HG02852 (cell line): ENCODE results near the gene EIF5A.

Experiments
- ATAC-seq: cut with Tn5 transposase; IDR thresholded peaks from one replicate; pipeline ENCODE4 v1.9.1; 2021; ENCODE audit warnings: mild to moderate bottlenecking, moderate library complexity; ENCODE audit not compliant: unreplicated experiment

Gene EIF5A

DNA sequence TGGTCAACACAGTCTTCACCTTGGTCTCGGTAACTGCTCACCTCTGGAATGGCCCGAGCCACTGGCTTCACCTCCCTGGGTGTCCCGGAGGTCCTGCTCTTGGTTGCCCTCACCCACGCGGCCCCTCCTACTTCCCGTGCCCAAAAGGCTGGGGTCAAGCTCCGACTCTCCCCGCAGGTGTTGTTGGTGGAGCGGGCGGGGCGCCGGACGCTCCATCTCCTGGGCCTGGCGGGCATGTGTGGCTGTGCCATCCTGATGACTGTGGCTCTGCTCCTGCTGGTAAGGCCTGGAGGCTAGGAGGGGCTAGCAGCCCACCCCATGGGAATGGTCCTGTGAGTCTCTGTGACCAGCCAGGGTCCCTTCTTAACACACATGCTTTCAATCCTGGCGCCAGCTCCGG lies 22.5 kb upstream of the EIF5A start:
- ATAC-seq = no peak

DNA sequence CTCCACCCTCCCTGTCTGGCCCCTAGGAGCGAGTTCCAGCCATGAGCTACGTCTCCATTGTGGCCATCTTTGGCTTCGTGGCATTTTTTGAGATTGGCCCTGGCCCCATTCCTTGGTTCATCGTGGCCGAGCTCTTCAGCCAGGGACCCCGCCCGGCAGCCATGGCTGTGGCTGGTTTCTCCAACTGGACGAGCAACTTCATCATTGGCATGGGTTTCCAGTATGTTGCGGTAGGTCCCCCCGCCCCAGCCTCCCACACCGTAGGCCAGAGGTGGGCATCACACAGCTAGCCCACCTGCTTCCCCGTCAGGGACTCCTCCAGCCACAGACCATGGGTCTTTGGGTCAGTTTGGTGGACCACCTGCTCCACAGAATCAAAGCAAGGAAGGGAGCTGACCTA lies 21.7 kb upstream of the EIF5A start:
- ATAC-seq = no peak

DNA sequence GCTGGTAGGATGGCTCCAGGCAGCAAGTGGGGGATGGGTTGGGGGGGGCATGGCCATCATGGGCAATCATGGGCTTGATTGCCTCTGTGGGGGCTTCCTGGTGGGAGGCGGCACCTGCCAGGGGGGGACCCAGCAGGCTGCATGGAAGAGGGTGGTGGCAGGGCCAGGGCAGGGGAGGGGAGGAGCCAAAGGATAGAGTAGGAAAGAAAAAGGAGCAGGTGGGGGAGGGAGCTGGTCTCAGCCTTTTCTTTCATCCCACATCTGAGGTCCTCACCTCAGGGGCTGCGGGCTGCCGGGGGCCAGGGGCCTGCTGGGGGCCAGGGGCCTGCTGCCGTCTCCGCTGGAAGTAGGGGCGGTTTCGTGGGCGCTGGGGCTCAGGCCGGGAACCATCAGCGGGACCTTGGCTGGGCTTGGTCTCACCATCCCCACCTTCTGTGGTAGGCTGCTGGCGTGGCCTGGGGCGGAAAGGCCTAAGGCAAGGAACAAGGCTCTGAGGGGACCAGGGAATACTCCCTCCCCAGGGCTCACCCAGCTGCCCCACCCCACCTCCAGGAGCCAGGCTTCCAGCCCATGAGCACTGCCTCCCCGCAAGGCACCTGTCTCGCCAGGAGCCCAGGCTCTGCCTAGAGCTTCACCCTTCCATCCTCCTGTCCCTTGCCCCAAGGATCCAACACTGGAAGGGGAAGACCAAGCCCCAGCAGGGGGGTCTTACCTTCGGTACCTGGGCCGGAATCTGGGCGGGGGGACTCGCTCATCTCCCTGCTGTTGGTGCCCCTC lies 18.0 kb upstream of the EIF5A start:
- no peak for ATAC-seq

DNA sequence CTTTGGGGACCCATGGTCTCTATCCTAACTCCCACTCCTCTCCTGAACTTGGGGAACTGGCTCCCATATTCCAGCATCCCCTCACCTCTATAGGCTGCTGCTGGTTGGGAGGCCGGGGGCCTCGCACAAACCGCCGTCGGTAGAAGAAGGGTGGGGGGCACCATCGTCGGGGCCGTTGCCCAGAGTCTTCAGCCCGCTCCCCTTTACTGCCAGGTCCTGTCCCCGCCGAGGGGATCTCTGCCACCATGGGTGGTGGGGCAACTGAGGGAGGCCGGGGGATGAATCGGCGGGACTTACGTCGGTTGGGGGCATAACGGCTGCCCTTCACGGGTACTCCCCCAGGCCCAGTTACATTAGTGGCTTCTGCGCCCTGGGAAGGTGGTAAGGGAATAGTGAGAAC lies 17.3 kb upstream of the EIF5A start:
- ATAC-seq = no peak

GRCh38 chr17:7290685-7291084 lies 16.7 kb upstream of the EIF5A start:
- no peak for ATAC-seq

GRCh38 chr17:7292194-7292593 lies 15.2 kb upstream of the EIF5A start:
- ATAC-seq = no peak

DNA sequence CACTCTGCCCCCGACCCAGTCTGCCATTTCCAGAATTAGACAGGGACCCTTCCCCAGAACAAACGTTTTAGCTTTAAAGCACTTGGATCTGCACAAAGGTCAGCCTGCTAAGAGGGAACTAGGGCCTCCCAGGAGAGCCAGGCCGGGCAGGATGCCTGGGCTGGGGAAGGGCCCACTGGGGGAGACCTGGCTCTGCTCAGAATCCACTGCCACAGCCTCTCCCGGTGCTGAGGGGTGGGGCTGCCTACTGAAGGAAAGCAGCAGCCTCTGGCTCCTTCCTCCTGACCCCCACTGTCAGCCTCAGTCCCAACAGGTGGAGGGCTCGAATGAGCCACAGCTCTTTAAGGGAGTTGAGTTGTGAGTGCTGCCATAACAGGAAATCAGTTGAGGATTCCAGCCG lies 14.7 kb upstream of the EIF5A start:
- ATAC-seq = no peak

DNA sequence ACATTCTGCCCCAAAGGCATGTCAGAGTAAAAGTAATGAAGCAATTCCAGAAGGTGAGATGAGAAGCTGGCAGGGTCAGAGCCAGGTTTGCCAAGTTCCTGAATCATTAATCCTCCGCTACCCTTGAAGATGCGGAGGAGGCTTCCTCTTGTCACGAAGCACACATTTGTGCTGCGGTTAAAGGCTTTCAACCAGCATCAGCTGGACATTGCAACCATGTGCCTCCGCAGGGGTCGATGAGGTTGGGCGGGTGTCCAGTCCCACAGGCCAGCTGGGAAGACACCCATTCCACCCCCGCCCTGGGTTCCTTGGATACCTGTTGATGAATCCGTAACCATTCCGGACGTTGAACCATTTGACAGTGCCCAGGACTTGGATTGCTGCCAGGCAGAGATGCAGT lies 14.3 kb upstream of the EIF5A start:
- no peak for ATAC-seq

DNA sequence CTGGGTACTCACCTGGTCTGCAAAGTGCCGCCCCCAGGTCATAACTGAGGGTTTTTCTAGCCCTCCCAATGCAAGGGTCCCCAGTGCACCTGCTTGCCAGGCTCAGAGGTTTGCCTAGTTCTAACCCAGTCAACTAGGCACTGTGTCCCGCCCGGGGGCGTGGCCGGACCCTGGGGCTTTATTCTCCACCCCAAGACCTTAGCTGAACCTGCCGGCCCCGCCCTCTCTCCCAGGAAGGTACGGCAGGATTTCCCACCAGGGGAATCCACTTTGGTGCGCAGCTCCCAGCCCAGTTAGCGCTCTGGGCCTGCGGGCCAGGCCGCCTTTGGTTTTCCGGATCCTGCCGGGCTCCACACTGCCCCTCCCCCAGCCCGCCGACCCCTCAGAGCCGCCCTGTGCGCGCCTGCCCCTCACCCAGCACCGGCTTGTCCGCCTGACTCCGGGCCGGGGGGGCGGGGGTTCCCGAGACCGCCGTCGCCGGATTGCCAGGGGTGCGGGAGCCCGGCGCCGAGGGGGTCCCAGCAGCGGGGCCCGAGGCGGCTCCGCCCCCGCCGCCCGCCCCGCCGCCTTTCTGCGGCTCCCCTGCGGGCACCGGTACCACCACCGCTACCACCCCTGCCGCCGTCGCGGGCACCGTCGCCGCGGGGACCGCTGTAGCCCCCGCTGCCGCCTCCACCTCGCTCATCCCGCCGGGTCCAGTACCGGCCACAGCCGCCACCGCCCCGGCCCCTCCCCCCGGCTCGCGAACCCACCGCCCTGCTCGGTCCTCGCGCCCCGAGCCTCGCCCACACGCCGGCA lies 13.4 kb upstream of the EIF5A start:
- ATAC-seq = no peak

DNA sequence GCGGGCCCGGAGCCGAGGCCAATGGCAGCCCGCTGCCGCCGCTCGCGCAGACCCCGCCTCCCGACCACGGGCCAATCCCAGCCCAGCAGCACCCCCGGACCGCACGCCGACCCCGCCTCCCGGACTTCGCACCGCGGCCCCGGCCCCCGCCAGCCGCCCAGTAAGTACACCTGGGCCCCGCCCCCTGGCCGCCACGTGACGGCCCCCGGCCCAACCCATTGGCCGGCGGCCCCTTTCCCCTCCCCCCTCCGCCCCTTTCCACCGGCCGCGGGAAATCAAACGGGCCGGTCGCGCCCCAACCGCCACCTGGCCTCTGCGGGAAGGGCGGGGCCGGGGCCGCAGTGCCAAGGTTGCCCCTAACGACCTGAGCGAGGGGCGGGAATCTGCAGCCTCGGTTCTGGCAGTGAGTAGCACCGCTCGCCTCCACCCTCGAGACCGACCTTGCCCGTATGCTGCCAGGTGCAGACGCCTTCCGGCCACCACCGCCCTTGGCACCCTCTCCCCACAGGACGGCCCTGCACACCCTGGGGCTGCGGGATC lies 12.7 kb upstream of the EIF5A start, which contains the start of gene YBX2:
Gene YBX2 (minus strand): TSS at position 26 of the 540 bp plus-strand sequence. CDS start 139 bp downstream, outside the sequence.
- ATAC-seq = no peak

GRCh38 chr17:7295230-7296180 lies 11.9 kb upstream of the EIF5A start:
- ATAC-seq = no peak

DNA sequence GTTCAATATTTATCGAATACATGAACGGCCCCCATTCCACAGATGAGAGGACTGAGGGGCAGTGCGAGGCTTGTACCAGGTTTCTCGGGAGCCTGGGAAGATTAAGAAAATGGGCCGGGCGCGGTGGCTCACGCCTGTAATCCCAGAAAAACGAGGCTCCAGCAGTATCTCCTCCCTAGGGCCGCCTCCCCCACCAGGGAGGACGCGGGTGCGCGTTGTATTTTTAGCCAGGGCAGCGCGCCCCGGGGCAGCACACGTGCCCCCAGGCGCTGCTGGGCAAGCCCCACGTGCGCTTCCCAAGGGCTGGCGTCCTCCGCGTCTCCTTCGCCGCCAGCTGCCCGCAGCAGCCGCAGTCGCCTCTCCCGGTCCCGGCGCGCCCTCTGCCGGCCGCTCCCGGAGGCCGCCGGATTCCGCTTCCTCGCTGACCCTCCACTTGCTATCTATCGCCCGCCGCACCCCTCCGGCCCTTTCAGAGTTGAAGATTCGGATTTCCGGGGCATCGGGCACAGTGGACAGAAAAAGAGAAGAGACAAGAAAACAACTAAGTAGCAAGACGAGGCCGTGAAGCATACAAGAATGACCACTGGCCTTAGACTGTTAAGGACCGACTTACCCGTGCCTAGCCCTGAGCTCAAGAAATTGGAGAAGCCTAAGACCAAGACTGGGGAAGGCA lies 11.1 kb upstream of the EIF5A start:
- ATAC-seq = no peak

- ATAC-seq = no peak
These were observed 3.2 kb upstream of the EIF5A start for GRCh38 chr17:7304179-7304578.

- ATAC-seq = no peak
These were observed 527 bp downstream of the EIF5A start for GRCh38 chr17:7307686-7308624.

DNA sequence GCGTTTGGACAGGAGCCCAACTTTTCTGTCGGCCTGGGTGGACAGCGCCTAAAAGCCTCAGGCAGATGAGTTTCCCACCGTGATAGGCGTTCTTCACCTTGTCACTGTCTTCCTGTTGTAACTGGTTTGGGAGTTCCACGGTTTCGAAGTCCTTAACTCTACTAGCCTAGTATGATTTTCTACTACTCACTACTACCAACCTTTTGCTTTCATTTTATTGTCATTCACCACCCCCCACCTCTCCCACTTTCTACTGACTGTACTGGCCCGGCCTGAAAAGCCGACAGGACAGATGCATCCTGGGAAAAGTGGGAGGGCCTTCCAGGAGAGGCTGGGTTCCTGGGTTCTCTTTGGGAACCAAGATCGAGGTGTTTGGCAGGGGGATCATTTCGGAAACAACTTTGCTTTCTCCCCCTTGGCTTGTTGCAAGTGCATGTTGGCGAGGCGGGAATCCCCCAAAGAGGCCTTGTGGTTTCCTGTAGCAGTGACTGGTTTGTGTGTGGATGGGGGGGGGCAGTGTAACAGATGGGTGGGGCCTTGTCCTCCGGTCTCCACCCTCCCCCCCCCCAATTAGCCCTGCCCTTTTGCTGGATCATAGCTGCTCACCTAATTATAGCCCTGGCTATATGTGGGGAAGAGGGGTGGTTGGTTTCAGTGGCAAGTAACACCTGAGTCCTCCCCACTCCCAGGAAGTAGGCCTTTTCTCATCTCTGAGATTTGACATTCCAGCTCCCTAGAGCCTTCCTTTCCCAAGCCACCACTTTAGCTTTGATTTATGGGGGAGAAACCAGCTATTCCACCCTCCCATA lies 1.4 kb downstream of the EIF5A start:
- peak; percentile 20 for ATAC-seq

DNA sequence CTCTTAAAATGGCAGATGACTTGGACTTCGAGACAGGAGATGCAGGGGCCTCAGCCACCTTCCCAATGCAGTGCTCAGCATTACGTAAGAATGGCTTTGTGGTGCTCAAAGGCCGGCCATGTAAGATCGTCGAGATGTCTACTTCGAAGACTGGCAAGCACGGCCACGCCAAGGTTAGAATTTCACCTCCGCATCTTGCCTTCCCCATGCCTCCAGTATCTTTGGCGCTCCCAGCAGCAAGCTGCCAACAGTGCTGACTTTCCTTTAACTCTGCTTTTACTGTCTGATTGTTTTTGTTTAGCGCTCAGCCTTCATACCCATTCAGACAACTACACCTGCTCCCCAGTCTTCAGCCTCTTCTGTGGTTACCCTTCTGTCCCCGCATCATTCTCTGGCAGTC lies 2.2 kb downstream of the EIF5A start:
- ATAC-seq = no peak

DNA sequence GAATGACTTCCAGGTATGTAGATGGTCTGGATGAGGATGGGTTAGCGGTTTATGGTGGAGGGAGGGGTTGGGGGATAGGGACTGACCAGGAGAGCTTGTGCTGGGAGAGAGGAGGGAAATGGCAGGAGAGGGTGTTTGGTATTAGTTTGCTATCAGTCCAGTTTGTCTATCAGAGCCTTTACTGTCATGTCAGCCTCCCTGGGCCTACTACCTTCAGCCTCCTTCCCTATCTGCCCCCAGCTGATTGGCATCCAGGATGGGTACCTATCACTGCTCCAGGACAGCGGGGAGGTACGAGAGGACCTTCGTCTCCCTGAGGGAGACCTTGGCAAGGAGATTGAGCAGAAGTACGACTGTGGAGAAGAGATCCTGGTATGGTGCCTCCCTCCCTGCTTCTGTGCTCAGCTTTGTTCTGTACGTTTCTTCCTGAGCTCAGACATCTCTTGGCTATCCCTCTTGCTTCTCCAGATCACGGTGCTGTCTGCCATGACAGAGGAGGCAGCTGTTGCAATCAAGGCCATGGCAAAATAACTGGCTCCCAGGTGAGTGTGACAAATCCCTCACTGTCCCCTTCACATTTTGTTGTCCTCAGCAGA lies 3.8 kb downstream of the EIF5A start:
- ATAC-seq = no peak
